Measurements from ENCODE around the gene MYO7B. TPM values are rescaled to one million over a fixed set of nuclear protein-coding genes. Genes with fewer than 3 reads are reported as not detected.

MYO7B gene
- total and polyA plus RNA-seq, 9 of the 15 experiments (the other 6 are each of a cell fraction or from before 2014, with no cell fraction given): 0.08 TPM; not detected in 8

DNA sequence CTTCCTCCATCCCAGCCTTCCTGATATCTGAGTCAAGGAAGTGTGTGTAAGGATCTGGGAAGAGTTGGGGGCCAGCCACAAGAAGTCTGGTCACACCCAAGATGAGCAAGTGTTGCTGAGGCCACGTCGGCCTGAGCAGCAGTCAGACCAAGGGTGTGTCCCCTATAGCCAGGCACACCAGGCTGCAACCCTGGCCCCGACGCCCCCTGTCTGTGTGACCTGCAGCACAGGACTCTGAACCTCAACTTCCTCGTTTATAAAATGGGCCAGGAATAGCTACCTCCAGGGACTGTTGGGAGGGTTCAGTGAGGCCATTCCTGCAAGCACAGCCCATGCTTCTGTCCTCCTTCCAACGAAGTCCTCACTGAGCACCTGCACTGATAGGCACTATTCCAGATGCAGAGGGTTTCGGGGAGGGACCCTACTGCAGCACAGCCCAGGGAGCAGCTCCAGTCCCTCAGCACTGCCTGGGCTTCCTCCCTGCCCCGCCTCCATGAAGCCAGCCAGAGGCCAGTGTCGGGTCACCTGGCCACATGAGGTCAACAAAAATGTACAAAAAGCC lies 126.5 kb downstream of the MYO7B start:
- H3K4me2 ChIP-seq (ENCODE audit: insufficient read depth, low read length): no peak overlapping the region
- WGBS (ENCODE audit: insufficient coverage, low coverage, missing lambda C conversion rate): 7% methylated on average over 9 of the region's 9 CpGs
- no peaks in the 10 kb centered on the region; the same call in none of the 2 replicates for H4K20me1 ChIP-seq (replicated peaks; ENCODE audit: control insufficient read depth, insufficient read depth, low read length)
- no peaks in the 10 kb centered on the region; the same call in 1 of the 2 replicates for H3K9me3 ChIP-seq (replicated peaks; ENCODE audit: control insufficient read depth, insufficient read depth, low read depth, low read length)
- no peak overlapping the region for H3K27ac ChIP-seq (ENCODE audit: extremely low read depth, low read depth, low read length)
- no peaks in the 10 kb centered on the region for H3K79me2 ChIP-seq (ENCODE audit: control insufficient read depth, insufficient read depth, low read length)
- no peak for DNase-seq (ENCODE audit: extremely low read depth in 1 of 4, low spot score in 3 of 4)
- FAIRE-seq: no peak
- H3K4me3 ChIP-seq: no peak overlapping the region
- in situ Hi-C loops (cut with MboI): no loop called here
- no peak overlapping the region for H2AFZ ChIP-seq (ENCODE audit: low read depth, low read length)
- no peaks in the 10 kb centered on the region for H3K9me1 ChIP-seq (ENCODE audit: control insufficient read depth, insufficient read depth, low read length)
- no peaks in the 10 kb centered on the region for H3K36me3 ChIP-seq (ENCODE audit: control insufficient read depth, insufficient read depth, low read length)
- H3K27me3 ChIP-seq (ENCODE audit: control insufficient read depth in 2 of 2, insufficient read depth in 2 of 2, low read length in 2 of 2): peaks cover 42 to 61% of the 10 kb centered on the region in 2 experiments
- ChIA-PET POLR2A (no interaction called here), CTCF (ENCODE audit: low intra/inter-chr PET ratio) (no interaction called here)
- H3K4me1 ChIP-seq (replicated peaks in 1 of 2; ENCODE audit: control insufficient read depth in 2 of 2, insufficient read depth in 2 of 2, low read length in 2 of 2): peaks cover 2 to 9% of the 10 kb centered on the region in 2 experiments; a peak in 3 of 5 replicates
- no TSS peak for BruUV-seq (replicated peaks)
- H3K9ac ChIP-seq (ENCODE audit: insufficient read depth in 1 of 2, low read depth in 2 of 2, low read length in 2 of 2): no peak overlapping the region; a peak in 1 of 4 replicates
- ATAC-seq: peak; percentile 44
- intact Hi-C loops (cut with micrococcal nuclease): no loop called here
- no peak for TF ChIP-seq ZNF696 (CRISPR knock-in tag; conservative IDR thresholded peaks at IDR 0.05)
- no peak for TF ChIP-seq COPS2 (conservative IDR thresholded peaks at IDR 0.05)
- TF ChIP-seq ZNF311 (CRISPR knock-in tag; IDR thresholded peaks at IDR 0.05): no peak
- no peak for TF ChIP-seq ZZZ3 (IDR thresholded peaks at IDR 0.05)
- no peak for TF ChIP-seq CREBBP (IDR thresholded peaks at IDR 0.05; ENCODE audit: low read depth, low read length)
- TF ChIP-seq, protein P1, sequence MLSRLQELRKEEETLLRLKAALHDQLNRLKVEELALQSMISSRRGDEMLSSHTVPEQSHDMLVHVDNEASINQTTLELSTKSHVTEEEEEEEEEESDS (CRISPR knock-in tag; IDR thresholded peaks at IDR 0.05): no peak
- no peak for TF ChIP-seq JUND (IDR thresholded peaks at IDR 0.05; ENCODE audit: borderline replicate concordance, low read depth, low read length)
- TF ChIP-seq JUND (tag; IDR thresholded peaks at IDR 0.05; ENCODE audit: borderline replicate concordance, low read depth, low read length): no peak
- TF ChIP-seq PHF8 (IDR thresholded peaks at IDR 0.05; ENCODE audit: borderline replicate concordance, low read length): no peak
- TF ChIP-seq, protein P2, sequence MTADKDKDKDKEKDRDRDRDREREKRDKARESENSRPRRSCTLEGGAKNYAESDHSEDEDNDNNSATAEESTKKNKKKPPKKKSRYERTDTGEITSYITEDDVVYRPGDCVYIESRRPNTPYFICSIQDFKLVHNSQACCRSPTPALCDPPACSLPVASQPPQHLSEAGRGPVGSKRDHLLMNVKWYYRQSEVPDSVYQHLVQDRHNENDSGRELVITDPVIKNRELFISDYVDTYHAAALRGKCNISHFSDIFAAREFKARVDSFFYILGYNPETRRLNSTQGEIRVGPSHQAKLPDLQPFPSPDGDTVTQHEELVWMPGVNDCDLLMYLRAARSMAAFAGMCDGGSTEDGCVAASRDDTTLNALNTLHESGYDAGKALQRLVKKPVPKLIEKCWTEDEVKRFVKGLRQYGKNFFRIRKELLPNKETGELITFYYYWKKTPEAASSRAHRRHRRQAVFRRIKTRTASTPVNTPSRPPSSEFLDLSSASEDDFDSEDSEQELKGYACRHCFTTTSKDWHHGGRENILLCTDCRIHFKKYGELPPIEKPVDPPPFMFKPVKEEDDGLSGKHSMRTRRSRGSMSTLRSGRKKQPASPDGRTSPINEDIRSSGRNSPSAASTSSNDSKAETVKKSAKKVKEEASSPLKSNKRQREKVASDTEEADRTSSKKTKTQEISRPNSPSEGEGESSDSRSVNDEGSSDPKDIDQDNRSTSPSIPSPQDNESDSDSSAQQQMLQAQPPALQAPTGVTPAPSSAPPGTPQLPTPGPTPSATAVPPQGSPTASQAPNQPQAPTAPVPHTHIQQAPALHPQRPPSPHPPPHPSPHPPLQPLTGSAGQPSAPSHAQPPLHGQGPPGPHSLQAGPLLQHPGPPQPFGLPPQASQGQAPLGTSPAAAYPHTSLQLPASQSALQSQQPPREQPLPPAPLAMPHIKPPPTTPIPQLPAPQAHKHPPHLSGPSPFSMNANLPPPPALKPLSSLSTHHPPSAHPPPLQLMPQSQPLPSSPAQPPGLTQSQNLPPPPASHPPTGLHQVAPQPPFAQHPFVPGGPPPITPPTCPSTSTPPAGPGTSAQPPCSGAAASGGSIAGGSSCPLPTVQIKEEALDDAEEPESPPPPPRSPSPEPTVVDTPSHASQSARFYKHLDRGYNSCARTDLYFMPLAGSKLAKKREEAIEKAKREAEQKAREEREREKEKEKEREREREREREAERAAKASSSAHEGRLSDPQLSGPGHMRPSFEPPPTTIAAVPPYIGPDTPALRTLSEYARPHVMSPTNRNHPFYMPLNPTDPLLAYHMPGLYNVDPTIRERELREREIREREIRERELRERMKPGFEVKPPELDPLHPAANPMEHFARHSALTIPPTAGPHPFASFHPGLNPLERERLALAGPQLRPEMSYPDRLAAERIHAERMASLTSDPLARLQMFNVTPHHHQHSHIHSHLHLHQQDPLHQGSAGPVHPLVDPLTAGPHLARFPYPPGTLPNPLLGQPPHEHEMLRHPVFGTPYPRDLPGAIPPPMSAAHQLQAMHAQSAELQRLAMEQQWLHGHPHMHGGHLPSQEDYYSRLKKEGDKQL (CRISPR knock-in tag; IDR thresholded peaks at IDR 0.05; ENCODE audit: borderline replicate concordance): no peak
- TF ChIP-seq, protein P3, sequence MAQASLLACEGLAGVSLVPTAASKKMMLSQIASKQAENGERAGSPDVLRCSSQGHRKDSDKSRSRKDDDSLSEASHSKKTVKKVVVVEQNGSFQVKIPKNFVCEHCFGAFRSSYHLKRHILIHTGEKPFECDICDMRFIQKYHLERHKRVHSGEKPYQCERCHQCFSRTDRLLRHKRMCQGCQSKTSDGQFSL (CRISPR knock-in tag; IDR thresholded peaks at IDR 0.05): no peak
- TF ChIP-seq, protein P3 (tag; IDR thresholded peaks at IDR 0.05): no peak
- TF ChIP-seq KLF10 (CRISPR knock-in tag; IDR thresholded peaks at IDR 0.05): no peak
- TF ChIP-seq, protein P4, sequence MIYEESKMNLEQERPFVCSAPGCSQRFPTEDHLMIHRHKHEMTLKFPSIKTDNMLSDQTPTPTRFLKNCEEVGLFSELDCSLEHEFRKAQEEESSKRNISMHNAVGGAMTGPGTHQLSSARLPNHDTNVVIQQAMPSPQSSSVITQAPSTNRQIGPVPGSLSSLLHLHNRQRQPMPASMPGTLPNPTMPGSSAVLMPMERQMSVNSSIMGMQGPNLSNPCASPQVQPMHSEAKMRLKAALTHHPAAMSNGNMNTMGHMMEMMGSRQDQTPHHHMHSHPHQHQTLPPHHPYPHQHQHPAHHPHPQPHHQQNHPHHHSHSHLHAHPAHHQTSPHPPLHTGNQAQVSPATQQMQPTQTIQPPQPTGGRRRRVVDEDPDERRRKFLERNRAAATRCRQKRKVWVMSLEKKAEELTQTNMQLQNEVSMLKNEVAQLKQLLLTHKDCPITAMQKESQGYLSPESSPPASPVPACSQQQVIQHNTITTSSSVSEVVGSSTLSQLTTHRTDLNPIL (CRISPR knock-in tag; IDR thresholded peaks at IDR 0.05): no peak
- TF ChIP-seq SRF (CRISPR knock-in tag; IDR thresholded peaks at IDR 0.05): no peak

All from K562 (cell line).